K562 (cell line): ENCODE results near the gene FMNL1. TPM values are rescaled to one million over a fixed set of nuclear protein-coding genes. Genes with fewer than 3 reads are reported as not detected.
A peak's percentile ranks its signal among the peaks of the same experiment; 100 is the strongest.

Experiments
- EHMT2 ChIP-seq: fragments of 450-650 bp; IDR thresholded peaks from 2 replicates; pipeline ENCODE4 v1.6.1; 2018; ENCODE audit warnings: antibody characterized with exemption
- EZH2 ChIP-seq: IDR thresholded peaks from 2 replicates; pipeline ENCODE4 v1.6.1; 2012; ENCODE audit warnings: low read depth, mild to moderate bottlenecking, inconsistent platforms, low read length, borderline replicate concordance
- JUN ChIP-seq, 2 experiments: sonication (generic) in 1 of 2; formaldehyde crosslinking in 1 of 2; IDR thresholded peaks; 2 replicates each; pipeline versions ENCODE4 v1.6.1 to v1.8.0; 2012 to 2022; ENCODE audit warnings: borderline replicate concordance in 2 of 2, mild to moderate bottlenecking in 2 of 2, improper control_type of control experiment in 1 of 2, low read depth in 1 of 2, low read length in 1 of 2, missing genetic modification reagents in 1 of 2
- MED1 ChIP-seq: sonication (generic); formaldehyde crosslinking; IDR thresholded peaks from 2 replicates; pipeline ENCODE4 v1.8.1; 2023; ENCODE audit warnings: missing genetic modification reagents, borderline replicate concordance
- NFRKB ChIP-seq: fragments of 450-650 bp; IDR thresholded peaks from 2 replicates; pipeline ENCODE4 v1.6.1; 2016; ENCODE audit warnings: low read depth
- NFXL1 ChIP-seq: fragments of 450-650 bp; formaldehyde crosslinking; IDR thresholded peaks from 2 replicates; pipeline ENCODE4 v1.4.0; 2021; ENCODE audit warnings: mild to moderate bottlenecking
- NR2F6 ChIP-seq: fragments of 450-650 bp; formaldehyde crosslinking; IDR thresholded peaks from 2 replicates; pipeline ENCODE4 v1.4.0; 2020; ENCODE audit warnings: mild to moderate bottlenecking
- SMAD4 ChIP-seq: fragments of 250-450 bp; sonication (Bioruptor Pico); conservative IDR thresholded peaks from 2 replicates; pipeline ENCODE4 v1.8.0; 2021; ENCODE audit warnings: inconsistent platforms, mild to moderate bottlenecking, moderate library complexity
- TARDBP ChIP-seq: fragments of 450-650 bp; IDR thresholded peaks from 2 replicates; pipeline ENCODE4 v1.6.1; 2016
- ZC3H11A ChIP-seq: IDR thresholded peaks from 2 replicates; pipeline ENCODE4 v1.6.1; 2012; ENCODE audit warnings: low read depth, low read length, improper control_type of control experiment
- ZNF174 ChIP-seq: fragments of 250-450 bp; sonication (Bioruptor Pico); IDR thresholded peaks from 2 replicates; pipeline ENCODE4 v1.4.0; 2020; ENCODE audit warnings: mild to moderate bottlenecking
- ZNF217 ChIP-seq: sonication (generic); formaldehyde crosslinking; IDR thresholded peaks from 2 replicates; pipeline ENCODE4 v1.8.0; 2022; ENCODE audit warnings: mild to moderate bottlenecking, missing genetic modification reagents
- ZNF263 ChIP-seq: sonication (generic); formaldehyde crosslinking; IDR thresholded peaks from 2 replicates; pipeline ENCODE4 v1.8.0; 2022; ENCODE audit warnings: mild to moderate bottlenecking, missing genetic modification reagents, borderline replicate concordance
- ZNF311 ChIP-seq: fragments of 250-450 bp; sonication (Bioruptor Pico); IDR thresholded peaks from 2 replicates; pipeline ENCODE4 v1.4.0; 2020; ENCODE audit warnings: mild to moderate bottlenecking, moderate library complexity
- ZNF561 ChIP-seq: fragments of 450-650 bp; formaldehyde crosslinking; conservative IDR thresholded peaks from 2 replicates; pipeline ENCODE4 v1.4.0; 2020; ENCODE audit warnings: mild to moderate bottlenecking, moderate library complexity
- ZNF668 ChIP-seq: fragments of 250-450 bp; sonication (Bioruptor Pico); IDR thresholded peaks from 2 replicates; pipeline ENCODE4 v1.8.0; 2022; ENCODE audit warnings: mild to moderate bottlenecking, inconsistent platforms
- polyA plus RNA-seq, 8 experiments: library from polyadenylated mRNA; depleted of rRNA in 4 of 8; stranded (reverse) in 5 of 8; unstranded in 3 of 8; fragments of >200 nt; fragmentation: Nextera tagmentation in 2 of 8; fragmentation: Illumina TruSeq in 1 of 8; extraction: Ambion mirVana in 2 of 8; extraction: Trizol in 1 of 8; gene quantifications; 2 replicates each; pipeline versions ENCODE4 v1.2.1 to v1.2.3, GENCODE V29; 2011 to 2014; ENCODE audit warnings: inconsistent platforms in 1 of 8, missing spikeins in 1 of 8
- total RNA-seq, 7 experiments: library from RNA; depleted of rRNA in 6 of 7; stranded (reverse); fragments of >200 nt in 6 of 7; fragmentation: Illumina TruSeq in 2 of 7; extraction: Trizol in 2 of 7; gene quantifications; 2 replicates each; pipeline versions ENCODE4 v1.2.1 to v1.2.3, GENCODE V29; 2011 to 2021; ENCODE audit warnings: low replicate concordance in 1 of 7
- TF ChIP-seq, protein P1 (sequence below), 2 experiments: fragments of 450-650 bp in 1 of 2; sonication (generic) in 1 of 2; formaldehyde crosslinking; conservative IDR thresholded peaks; 2 replicates each; pipeline versions ENCODE4 v1.4.0 to v1.8.1; 2020 to 2022; ENCODE audit warnings: mild to moderate bottlenecking in 1 of 2, missing genetic modification reagents in 1 of 2
- TF ChIP-seq, protein P2 (sequence below): sonication (generic); formaldehyde crosslinking; IDR thresholded peaks from 2 replicates; pipeline ENCODE4 v1.8.1; 2023; ENCODE audit warnings: mild to moderate bottlenecking, missing genetic modification reagents
- TF ChIP-seq, protein P3 (sequence below): fragments of 450-650 bp; formaldehyde crosslinking; IDR thresholded peaks from 2 replicates; pipeline ENCODE4 v1.4.0; 2020; ENCODE audit warnings: mild to moderate bottlenecking, moderate library complexity
- TF ChIP-seq, protein P4 (sequence below): IDR thresholded peaks from 3 replicates; pipeline ENCODE4 v1.6.1; 2011; ENCODE audit warnings: borderline replicate concordance, mild to moderate bottlenecking, moderate library complexity; ENCODE audit not compliant: insufficient read length; ENCODE audit errors: extremely low read depth

FMNL1 gene
- total and polyA plus RNA-seq, 9 of the 15 experiments (the other 6 are each of a cell fraction or from before 2014, with no cell fraction given), result 0.70 to 36.6 (median 7.7) TPM

DNA sequence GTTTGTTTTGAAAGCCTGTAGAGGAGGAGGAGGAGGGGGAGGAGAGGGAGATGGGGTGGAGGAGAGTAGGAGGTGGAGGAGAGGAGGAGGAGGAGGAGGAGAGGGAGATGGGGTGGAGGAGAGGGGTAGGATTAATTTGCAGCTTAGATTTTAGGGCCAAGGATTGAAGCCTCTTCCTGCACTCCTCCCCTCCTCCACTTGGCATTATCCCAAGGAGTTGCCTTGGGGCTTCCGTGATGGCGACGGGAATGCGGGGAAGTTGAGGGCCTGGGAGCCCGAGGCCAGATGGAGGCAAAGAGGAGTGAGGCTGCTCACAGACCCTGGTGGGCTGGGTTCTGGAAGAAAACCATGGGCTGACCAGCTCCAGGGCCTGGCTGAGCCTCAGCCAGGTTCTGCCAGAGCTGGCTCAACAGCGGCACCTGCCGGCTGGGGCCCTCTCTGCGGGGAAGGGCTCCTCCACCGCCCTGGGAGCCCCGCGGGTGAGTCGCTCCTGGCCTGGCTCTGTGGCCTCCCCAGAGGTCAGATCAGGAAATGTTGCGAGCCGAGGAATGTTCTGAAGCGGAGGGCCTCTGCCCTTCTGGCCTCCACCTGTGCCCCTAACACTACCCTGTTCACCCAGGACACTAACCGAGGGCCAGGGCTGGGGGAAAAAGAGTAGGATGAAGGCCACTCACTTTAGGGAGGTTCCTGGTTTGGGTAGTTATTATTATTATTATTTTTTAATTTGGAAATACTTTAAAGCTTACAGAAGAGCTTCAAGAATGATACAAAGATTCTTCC lies 23.9 kb upstream of the FMNL1 start (continued):
- TF ChIP-seq, protein P1, sequence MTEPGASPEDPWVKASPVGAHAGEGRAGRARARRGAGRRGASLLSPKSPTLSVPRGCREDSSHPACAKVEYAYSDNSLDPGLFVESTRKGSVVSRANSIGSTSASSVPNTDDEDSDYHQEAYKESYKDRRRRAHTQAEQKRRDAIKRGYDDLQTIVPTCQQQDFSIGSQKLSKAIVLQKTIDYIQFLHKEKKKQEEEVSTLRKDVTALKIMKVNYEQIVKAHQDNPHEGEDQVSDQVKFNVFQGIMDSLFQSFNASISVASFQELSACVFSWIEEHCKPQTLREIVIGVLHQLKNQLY (CRISPR knock-in tag; conservative IDR thresholded peaks at IDR 0.05), result no peak
- TF ChIP-seq, protein P2, sequence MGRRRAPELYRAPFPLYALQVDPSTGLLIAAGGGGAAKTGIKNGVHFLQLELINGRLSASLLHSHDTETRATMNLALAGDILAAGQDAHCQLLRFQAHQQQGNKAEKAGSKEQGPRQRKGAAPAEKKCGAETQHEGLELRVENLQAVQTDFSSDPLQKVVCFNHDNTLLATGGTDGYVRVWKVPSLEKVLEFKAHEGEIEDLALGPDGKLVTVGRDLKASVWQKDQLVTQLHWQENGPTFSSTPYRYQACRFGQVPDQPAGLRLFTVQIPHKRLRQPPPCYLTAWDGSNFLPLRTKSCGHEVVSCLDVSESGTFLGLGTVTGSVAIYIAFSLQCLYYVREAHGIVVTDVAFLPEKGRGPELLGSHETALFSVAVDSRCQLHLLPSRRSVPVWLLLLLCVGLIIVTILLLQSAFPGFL (CRISPR knock-in tag), result peak; percentile 86; the same call in 1 of the 2 replicates
- TF ChIP-seq NR2F6 (CRISPR knock-in tag) (no peak), TARDBP (0 out of 2 replicates have a peak, but pooled peaks have one; percentile 37), ZNF311 (CRISPR knock-in tag) (no peak), MED1 (CRISPR knock-in tag) (no peak), JUN (IDR thresholded peaks at IDR 0.05; ENCODE audit: borderline replicate concordance, low read depth, low read length) (0 out of 2 replicates have a peak, but pooled peaks have one; percentile 36), JUN (CRISPR knock-in tag; IDR thresholded peaks at IDR 0.05; ENCODE audit: borderline replicate concordance) (no peak), SMAD4 (peak; percentile 43; the same call in 1 of the 2 replicates), ZC3H11A (no peak), ZNF263 (CRISPR knock-in tag) (peak; percentile 90), ZNF174 (CRISPR knock-in tag) (no peak), NFXL1 (no peak), ZNF668 (CRISPR knock-in tag) (no peak), EZH2 (no peak), ZNF561 (CRISPR knock-in tag) (no peak), ZNF217 (CRISPR knock-in tag) (no peak), NFRKB (peak; percentile 43; the same call in 1 of the 2 replicates), EHMT2 (0 out of 2 replicates have a peak, but pooled peaks have one; percentile 12)
- TF ChIP-seq, protein P3, sequence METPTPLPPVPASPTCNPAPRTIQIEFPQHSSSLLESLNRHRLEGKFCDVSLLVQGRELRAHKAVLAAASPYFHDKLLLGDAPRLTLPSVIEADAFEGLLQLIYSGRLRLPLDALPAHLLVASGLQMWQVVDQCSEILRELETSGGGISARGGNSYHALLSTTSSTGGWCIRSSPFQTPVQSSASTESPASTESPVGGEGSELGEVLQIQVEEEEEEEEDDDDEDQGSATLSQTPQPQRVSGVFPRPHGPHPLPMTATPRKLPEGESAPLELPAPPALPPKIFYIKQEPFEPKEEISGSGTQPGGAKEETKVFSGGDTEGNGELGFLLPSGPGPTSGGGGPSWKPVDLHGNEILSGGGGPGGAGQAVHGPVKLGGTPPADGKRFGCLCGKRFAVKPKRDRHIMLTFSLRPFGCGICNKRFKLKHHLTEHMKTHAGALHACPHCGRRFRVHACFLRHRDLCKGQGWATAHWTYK (CRISPR knock-in tag), result 0 out of 2 replicates have a peak, but pooled peaks have one; percentile 25
- TF ChIP-seq, protein P4, sequence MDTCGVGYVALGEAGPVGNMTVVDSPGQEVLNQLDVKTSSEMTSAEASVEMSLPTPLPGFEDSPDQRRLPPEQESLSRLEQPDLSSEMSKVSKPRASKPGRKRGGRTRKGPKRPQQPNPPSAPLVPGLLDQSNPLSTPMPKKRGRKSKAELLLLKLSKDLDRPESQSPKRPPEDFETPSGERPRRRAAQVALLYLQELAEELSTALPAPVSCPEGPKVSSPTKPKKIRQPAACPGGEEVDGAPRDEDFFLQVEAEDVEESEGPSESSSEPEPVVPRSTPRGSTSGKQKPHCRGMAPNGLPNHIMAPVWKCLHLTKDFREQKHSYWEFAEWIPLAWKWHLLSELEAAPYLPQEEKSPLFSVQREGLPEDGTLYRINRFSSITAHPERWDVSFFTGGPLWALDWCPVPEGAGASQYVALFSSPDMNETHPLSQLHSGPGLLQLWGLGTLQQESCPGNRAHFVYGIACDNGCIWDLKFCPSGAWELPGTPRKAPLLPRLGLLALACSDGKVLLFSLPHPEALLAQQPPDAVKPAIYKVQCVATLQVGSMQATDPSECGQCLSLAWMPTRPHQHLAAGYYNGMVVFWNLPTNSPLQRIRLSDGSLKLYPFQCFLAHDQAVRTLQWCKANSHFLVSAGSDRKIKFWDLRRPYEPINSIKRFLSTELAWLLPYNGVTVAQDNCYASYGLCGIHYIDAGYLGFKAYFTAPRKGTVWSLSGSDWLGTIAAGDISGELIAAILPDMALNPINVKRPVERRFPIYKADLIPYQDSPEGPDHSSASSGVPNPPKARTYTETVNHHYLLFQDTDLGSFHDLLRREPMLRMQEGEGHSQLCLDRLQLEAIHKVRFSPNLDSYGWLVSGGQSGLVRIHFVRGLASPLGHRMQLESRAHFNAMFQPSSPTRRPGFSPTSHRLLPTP, result no peak
